Measurements from ENCODE around the gene MKLN1. TPM values are rescaled to one million over a fixed set of nuclear protein-coding genes. Genes with fewer than 3 reads are reported as not detected.
"Not testable (repeated sequence)": the region's sequence is repeated elsewhere in the genome, so short reads cannot be mapped to it uniquely, and the experiment has no call there.

MKLN1 gene
- total RNA-seq, 1 donor from 2014 or later, result 66.0 TPM

GRCh38 chr7:131425992-131426391 lies 98.3 kb downstream of the MKLN1 start:
- TF ChIP-seq CTCF (IDR thresholded peaks at IDR 0.05), result no peak
- intact Hi-C loops (cut with DNase I), result no loop called here
- DNase-seq (no peak), ATAC-seq (no peak)
- H3K27ac ChIP-seq, result no peak overlapping the region
- no peaks in the 10 kb centered on the region for H3K27me3 ChIP-seq
- peaks cover 29% of the 10 kb centered on the region for H3K36me3 ChIP-seq
- no peaks in the 10 kb centered on the region for H3K9me3 ChIP-seq
- H3K4me1 ChIP-seq, result peaks cover 4% of the 10 kb centered on the region
- no peak overlapping the region for H3K4me3 ChIP-seq

GRCh38 chr7:131430826-131431225 lies 103.2 kb downstream of the MKLN1 start:
- H3K4me1 ChIP-seq; H3K27me3 ChIP-seq; H3K9me3 ChIP-seq; intact Hi-C loops (cut with DNase I); ATAC-seq; H3K27ac ChIP-seq; DNase-seq; H3K4me3 ChIP-seq: not testable (repeated sequence)
- peaks cover 41% of the 10 kb centered on the region for H3K36me3 ChIP-seq

GRCh38 chr7:131431289-131431688 lies 103.6 kb downstream of the MKLN1 start:
- no peak overlapping the region for H3K4me3 ChIP-seq
- H3K9me3 ChIP-seq, result no peaks in the 10 kb centered on the region
- no peak overlapping the region for H3K27ac ChIP-seq
- no peak for DNase-seq
- no peak for TF ChIP-seq CTCF (IDR thresholded peaks at IDR 0.05)
- peaks cover 4% of the 10 kb centered on the region for H3K4me1 ChIP-seq
- no peaks in the 10 kb centered on the region for H3K27me3 ChIP-seq
- intact Hi-C loops (cut with DNase I), result no loop called here
- H3K36me3 ChIP-seq, result peaks cover 41% of the 10 kb centered on the region
- ATAC-seq, result no peak

GRCh38 chr7:131431756-131432155 lies 104.1 kb downstream of the MKLN1 start:
- no peak for ATAC-seq
- no peak for DNase-seq
- Histone ChIP-seq H3K4me1 (peaks cover 4% of the 10 kb centered on the region), H3K4me3 (no peak overlapping the region), H3K9me3 (no peaks in the 10 kb centered on the region), H3K27me3 (no peaks in the 10 kb centered on the region), H3K27ac (no peak overlapping the region), H3K36me3 (peaks cover 41% of the 10 kb centered on the region)
- no peak for TF ChIP-seq CTCF (IDR thresholded peaks at IDR 0.05)
- intact Hi-C loops (cut with DNase I), result no loop called here

- no peaks in the 10 kb centered on the region for H3K27me3 ChIP-seq
- intact Hi-C loops (cut with DNase I), result no loop called here
- DNase-seq, result no peak
These were observed 108.7 kb downstream of the MKLN1 start for GRCh38 chr7:131436384-131436783.

GRCh38 chr7:131438969-131439368 lies 111.3 kb downstream of the MKLN1 start:
- Histone ChIP-seq H3K36me3 (peaks cover 32% of the 10 kb centered on the region), H3K27me3 (no peaks in the 10 kb centered on the region), H3K27ac (no peak overlapping the region), H3K9me3 (no peaks in the 10 kb centered on the region), H3K4me3 (no peak overlapping the region), H3K4me1 (peaks cover 4% of the 10 kb centered on the region)
- TF ChIP-seq CTCF (IDR thresholded peaks at IDR 0.05), result no peak
- ATAC-seq, result no peak
- DNase-seq, result no peak
- intact Hi-C loops (cut with DNase I), result no loop called here

More at GRCh38 chr7:131436384-131436783, 108.7 kb downstream of the MKLN1 start:
- Histone ChIP-seq H3K4me1 (peaks cover 4% of the 10 kb centered on the region), H3K27ac (no peak overlapping the region), H3K9me3 (no peaks in the 10 kb centered on the region), H3K4me3 (no peak overlapping the region), H3K36me3 (peaks cover 39% of the 10 kb centered on the region)
- TF ChIP-seq CTCF (IDR thresholded peaks at IDR 0.05), result no peak
- no peak for ATAC-seq
